ENCODE data around the gene MTHFD1L.

Gene MTHFD1L

DNA sequence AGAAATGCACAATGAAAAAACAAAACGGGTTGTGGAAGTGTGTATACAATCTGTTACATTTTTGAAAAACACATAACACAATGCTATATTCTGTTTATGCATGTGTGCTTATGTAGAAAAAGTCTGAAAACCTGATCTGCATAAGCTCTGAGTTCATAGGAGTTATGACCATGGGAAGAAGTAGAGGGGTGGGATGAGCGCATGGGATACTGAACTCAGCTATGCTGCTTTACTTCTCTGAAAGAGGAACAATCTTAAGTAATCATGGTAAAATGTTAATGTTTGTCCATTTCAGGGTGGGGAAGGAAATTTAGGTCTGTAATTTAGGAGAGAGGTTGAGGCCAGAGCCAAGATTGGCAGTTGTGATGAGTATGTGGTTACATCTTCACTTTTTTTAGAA is 126.8 kb downstream of the MTHFD1L start:
- DNase-seq = no peak

DNA sequence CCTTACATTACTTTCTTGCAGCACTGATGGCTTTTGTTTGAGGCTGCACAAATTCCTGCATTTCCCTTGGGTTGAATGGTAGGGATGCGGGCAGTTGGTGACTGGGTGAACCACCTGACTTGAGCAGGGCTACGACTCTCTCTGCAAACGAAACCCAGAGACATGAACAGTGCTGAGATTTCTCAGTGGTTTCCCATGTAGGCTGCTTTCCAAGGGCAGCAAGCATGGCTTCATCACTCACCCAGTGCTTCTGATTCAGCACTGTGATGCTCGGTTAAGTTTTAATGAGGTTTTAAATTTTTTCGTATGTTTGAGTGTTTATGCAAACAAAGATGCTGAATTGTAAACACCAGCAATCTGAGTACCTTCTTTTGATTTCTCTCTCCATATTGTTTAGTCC is 127.2 kb downstream of the MTHFD1L start:
- DNase-seq = no peak

DNA sequence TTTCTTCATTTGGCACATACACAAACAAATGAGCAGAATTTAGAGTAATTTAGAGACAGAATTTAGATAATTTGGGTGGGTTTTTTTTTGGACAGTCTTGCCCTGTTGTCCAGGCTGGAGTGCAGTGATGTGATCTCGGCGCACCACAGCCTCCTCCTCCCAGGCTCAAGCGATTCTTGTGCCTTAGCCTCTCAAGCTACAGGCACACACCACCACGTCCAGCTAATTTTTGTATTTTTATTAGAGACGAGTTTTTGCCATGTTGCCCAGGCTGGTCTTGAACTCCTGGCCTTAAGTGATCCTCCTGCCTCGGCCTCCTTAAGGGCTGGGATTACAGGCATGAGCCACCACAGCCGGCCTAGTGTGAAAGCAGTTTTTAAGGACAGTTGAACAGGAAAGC is 127.8 kb downstream of the MTHFD1L start:
- no peak for DNase-seq

DNA sequence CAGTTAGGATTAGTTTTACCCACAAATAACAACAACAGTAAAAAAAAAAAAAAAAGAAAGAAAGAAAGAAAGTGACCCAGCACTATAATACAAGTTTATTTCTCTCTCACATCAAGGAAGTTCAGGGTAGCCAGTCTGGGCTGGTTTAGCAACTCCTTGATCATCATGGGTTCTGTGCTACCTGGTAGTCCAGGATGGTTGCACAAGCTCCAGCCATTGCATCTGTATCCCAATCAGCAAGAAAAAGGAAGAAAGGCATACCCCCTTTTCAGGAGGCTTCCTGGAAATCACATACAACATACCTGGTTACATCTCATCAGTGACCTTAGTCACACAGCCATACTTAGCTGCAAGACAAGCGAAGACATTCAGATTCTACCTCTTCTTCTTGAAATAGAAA is 128.5 kb downstream of the MTHFD1L start:
- no peak for DNase-seq

DNA sequence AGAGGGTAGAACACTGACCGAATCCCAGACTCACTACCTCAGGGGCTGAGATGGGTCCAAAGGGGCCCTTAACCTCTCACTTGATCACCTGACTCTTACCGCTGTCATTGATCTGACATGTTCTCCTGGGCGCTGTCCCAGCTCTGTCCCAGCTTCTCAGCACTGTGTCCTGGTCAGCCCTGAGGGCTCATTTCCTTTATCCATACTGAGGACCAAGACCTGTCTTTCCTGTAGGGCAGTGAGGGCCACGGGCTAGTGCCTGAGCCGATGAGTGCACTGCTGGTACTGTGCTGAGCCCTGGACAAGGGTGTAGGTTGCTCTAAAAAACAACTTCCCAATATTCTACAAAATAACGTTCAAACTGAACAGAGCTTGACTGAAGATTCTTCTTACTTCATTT is 131.5 kb downstream of the MTHFD1L start:
- no peak for DNase-seq

DNA sequence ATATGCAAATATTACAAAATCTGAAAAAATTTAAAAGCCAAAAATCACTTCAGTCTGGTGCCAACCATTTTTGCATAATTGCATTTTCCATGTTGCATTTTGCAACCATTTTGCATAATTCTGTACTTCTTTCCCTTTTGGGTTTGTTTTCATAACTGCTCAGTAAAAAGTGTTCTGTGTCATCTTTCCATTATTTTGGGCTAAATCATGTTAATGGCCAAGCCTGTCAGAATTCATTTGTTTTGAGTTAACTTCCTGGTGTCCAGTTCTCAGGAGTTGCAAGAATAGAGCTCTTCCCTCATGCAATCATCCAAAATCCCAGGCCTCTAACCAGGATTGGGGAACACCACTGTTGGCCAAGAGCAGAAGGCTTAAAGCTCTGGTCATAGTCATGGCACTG is 133.6 kb downstream of the MTHFD1L start:
- no peak for DNase-seq

DNA sequence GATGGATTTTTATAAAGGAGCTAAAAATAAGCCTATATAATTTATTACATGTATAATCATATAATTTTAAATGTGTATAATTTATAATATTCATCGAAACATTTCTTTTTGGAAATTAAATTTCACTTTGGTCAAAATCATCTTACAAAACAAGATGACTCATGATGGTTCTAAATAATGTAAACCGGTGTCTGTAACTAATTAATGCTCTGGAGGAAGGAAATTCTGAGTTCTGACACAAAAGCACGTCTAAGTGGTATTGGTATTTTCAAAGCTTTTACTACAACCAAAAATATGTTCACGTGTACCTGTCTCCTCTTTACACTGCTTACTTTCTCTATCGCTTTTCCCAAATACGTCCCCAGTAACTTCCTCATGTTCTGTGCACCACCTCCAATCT is 134.1 kb downstream of the MTHFD1L start:
- DNase-seq = no peak

DNA sequence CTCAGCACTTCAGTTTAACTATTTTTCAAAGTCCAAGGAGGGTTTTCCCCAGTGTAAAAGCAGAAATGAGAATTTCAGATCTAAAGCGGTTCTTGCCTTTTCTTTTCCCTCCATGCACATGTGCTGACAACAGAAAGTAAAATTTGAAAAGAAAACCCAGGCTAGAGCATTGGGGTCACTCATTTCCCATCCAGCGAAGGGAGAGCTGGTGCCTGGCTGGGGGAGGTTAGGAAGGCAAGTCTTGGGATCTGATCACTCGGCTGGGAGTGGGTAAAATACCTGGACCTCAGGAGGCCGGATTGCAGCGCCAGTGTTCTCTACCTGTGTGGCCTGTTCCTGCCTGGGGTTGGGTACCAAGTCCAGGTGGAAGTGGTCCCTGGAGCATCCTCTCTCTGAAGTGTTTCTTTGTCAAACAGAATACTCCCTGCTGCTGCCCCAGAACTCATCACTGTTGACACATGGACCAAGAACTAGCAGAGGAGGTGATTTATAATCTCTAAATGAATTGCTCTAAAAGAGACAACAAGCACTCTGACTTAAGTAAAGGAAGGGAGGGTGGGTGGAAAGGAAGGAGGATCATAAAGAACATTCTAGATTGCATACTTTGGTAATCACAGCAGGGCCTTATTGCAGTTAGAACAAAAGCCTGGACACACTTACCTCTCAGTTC is 136.0 kb downstream of the MTHFD1L start:
- DNase-seq = no peak

DNA sequence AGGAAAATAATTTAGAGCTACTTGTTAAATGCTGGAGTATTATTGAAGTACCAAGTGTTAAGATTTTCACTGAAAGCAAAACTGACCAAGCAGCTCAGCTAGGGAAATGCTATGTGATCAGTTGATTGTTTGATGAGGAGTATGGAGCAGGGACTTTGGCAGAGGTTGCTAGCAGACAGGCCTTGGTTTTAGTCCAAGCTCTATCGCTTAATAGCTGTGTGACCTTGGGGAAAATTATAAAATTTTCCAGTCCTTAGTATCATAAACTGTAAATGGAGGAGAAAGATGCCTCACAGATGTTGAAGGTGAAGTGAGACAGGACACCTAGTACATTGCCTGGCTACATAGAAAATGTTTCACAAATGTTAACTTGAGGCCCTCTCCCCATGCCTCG is 136.6 kb downstream of the MTHFD1L start:
- no peak for DNase-seq

DNA sequence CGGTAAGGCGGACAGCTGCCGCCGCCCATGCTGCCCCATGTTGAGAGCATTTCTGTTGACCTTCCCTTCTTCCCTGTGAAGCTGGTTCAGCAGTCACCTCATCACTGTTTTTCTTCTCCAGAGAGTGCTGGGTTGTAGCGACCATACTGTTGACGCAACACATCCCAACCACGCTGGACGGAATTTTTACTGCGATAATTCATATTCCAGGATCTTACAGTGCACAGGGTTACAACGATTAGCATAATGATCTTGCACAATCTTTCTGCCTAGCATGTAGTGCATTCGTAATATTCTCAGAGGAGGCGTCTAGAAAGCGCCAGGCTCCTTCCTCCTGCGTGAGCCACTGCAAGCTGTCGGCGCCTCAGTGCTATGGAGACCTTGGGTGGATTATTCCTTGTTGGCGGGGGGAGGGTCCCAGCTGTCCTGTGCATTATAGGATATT is 137.0 kb downstream of the MTHFD1L start:
- no peak for DNase-seq

DNA sequence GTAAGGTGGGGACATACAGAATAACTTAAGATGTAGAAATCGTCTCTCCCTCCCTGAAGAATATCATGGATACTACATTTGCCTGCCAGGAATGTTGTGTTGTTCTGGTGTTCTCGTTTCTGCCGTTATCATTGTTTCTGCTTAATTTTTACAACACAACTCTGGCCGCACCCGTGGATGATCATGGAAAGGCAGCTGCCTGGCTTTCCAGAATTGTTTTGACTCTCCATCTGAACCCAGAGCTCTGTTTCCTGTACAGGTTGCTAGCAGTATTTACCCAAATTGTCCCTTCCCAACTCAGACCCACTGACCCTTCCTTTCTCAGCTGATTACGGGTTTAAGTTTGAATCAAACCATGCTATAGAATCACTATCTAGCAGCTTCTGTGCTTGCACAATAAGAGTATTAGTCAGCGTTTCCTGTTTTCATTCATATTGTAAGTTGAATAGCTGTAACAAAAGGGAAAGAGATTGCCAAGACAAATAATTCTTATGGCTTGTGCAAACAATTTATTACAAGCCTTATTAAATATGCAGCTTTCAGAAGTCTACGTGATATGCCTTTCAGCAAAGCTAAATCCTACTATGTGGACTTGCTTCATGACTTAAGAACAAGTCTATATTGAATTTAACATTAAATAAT is 139.0 kb downstream of the MTHFD1L start:
- DNase-seq = no peak

DNA sequence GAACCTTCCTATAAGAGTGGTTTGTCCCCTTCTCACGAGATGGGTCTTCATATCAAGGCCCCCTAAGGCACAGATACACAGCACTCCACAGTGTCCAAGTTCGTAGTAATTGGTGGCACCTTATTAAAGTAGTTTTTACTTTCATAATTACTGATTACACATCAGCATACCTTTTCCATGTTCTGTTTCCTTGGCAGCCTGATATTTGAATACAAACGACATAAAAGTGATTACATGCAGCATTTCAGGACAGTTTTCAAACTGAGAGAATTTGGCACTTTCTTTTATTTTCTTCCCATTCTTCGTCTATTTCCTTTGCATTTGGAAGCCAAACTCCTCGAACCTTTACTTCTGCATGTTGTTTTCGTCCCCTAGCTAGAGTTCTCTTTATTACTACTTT is 139.7 kb downstream of the MTHFD1L start:
- no peak for DNase-seq

DNA sequence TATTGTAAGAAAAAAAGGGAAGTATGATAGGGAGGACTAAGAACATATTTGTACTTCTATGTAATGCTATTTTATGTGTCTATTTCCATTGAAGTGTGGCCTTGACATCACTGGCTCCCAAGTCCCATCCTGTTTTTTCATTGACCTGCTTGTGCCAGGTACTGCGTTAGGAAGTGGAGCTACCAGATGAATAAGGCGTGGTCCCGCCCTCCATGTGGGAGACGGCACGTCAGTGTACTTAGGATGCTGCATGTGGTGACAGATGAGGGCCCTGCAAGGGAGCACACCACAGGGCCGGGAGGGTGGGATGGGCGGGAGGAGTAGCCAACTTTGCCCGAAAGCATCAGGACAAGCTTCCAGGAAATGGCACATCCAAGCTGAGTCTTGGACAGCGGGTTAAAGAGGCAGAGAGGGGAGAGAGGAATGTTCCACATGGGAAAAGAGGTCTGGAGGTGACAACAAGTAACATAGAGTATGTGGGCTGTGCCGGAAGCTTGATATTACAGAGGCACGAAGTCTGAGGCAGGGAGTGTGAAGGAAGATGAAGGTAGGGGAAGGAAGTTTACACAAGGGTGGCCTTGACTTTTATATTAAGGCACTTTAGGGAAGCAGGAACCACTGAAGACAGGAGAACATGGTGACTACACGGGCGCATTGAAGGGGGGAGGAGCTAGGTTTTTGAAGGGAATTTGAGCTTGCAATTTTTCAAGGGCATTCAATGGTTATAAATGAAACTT is 140.6 kb downstream of the MTHFD1L start:
- DNase-seq = no peak

DNA sequence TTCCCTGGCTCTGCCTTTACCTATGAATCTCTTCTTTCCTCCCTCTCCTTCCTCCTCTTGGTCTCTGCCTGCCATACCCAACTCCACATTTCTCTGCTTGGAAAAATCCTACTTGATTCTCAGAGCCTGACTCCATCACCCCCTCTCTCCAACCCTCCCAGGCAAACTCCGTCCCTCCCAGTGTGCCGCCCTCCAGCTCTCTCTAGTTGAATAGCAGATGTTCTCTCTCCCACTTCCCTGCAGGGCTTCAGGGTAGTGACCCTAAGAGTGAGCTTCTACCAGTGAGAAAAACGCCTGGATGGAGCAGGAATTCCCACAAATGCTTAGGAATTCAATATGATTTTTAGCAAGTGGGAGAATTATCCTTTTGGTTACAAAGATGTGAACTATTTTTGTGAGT is 141.6 kb downstream of the MTHFD1L start:
- no peak for DNase-seq

DNA sequence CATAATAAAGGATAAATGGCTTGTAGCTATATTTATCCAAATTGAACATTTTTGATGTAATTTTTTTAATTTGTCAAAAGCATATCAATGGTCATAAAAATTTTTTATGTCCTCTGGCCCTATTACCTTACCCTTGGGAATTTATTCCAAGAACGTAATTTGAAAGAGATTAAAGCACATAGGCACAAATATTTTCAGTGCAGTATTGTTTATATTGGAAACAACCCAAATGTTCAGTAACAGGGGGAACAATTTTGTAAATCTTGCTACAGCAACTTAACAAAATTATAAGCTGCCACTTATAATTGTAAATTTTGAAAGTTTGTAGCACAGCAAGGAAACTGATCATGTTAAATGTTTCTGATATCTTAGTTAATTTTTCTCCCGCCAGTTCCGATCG is 142.4 kb downstream of the MTHFD1L start:
- DNase-seq = no peak

DNA sequence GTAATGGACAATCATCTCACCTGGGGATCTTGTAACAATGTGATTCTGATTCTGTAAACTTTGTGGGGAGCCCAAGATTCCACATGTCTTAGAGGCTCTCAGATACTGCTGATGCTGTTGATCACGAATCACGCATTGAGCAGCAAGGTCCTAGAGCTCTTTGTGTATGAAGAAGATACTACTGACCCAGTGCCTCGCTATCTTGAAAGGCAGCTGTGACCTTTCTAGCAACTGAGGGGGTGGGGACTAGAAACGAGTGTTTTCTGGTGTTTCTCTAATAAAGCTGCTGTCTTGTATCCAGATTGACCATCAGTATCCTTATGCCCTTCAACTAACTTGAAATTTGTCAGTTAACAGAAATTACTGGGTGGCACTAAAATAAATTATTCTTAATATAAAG is 142.9 kb downstream of the MTHFD1L start:
- no peak for DNase-seq

DNA sequence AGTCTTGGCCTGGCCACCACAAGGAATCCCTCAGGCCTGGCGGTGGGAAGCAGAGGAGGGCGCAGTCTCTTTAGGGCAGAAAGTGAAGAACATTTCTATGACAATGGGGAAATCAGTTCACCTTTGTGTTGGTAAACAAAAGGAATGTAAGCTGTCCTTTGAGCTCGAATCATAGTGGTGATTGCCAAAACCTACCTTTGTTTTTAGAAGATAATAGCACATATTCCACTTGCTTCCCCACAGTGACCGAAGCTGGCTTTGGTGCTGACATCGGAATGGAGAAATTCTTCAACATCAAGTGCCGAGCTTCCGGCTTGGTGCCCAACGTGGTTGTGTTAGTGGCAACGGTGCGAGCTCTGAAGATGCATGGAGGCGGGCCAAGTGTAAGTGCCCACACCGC is 144.1 kb downstream of the MTHFD1L start:
- DNase-seq = peak in 1 of 14 donors; percentile 15

DNA sequence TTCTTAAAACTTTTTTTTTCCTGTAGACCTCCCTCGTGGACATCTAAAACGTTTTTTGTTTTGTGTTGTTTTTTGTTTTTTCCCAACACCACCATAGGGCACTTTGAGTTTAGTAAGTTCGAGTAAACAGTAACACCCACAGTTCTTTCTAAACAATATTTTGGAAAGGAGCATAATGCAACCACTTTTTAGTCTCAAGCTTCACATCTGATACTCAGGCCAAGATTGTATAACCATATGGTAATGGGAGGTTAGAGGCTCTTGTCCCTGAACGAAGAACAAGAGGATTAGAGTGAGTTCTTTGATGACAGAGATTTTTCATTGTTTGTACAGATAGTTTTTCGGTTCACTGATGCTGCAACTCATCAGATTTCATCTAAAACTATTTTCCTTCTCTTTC is 144.6 kb downstream of the MTHFD1L start:
- DNase-seq = no peak

DNA sequence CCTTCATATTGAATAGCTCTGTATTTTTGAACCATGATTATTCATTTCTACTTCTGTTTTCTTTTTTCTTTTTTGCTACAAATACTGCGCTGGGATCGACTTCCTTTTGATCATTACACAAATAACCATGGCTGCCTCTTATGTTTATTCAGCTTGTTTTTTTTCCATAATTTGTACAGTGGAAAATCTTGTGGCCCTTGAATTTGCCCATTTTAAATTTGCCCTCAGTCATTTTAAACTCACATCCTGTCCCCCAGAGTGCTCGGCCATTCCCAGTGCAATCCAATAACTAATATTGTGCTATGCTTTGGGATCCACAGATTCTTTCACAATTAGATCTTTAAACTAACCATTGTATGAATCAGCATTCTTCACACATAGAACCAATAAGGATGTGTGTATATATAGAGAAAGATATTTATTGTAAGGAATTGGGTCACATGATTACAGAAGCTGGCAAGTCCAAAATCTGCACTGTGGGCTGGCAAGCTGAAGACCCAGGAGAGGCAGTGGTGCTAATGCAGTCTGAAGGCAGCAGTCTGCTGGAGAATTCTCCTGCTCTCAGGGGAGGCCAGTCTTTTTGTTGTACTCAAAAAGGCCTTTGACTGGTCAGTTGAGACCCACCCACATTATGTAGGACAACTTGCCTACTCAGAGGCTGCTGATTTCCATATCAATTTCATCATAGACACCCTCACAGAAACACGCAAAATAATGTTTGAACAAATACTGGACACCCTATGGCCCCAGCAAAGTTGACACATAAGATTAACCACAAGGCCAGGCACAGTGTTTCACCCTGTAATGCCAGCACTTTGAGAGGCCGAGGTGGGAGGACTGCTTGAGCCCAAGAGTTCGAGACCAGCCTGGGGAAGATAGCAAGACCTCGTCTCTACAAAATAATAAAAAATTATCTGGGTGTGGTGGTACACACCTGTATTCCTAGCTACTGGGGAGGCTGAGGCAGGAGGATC is 147.1 kb downstream of the MTHFD1L start:
- no peak for DNase-seq

DNA sequence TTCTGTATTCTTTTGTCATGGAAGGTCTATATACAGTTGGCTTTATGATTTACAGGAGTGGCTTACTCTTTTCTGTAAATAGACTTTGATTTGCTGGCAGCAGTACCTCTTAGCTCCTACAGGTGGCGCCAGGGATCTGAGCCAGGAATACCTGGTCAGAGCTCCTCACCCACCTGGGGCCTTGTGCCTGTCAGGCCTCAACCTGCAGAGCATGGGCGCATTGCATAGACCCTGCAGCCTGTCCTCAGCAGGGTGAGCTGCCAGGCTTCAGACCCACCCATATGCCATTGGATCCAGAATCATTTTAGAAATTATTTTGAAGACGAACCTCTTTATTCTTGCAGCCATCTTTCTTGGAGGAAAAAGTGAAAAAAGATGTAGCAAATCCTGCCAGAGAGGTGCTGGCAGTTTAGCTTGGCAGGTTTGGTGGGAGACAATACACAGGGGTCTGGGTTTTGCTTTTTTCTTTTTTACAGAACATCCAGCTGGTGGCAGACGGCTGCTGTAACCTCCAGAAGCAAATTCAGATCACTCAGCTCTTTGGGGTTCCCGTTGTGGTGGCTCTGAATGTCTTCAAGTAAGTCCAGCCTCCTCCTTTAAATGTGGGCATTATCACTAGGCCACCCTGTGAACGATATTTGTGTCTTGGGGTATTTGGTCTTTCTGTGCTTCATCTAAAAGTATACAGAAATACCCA is 149.1 kb downstream of the MTHFD1L start:
- peak in 8 of 14 donors; percentile 3 to 70 (median 14) for DNase-seq

DNA sequence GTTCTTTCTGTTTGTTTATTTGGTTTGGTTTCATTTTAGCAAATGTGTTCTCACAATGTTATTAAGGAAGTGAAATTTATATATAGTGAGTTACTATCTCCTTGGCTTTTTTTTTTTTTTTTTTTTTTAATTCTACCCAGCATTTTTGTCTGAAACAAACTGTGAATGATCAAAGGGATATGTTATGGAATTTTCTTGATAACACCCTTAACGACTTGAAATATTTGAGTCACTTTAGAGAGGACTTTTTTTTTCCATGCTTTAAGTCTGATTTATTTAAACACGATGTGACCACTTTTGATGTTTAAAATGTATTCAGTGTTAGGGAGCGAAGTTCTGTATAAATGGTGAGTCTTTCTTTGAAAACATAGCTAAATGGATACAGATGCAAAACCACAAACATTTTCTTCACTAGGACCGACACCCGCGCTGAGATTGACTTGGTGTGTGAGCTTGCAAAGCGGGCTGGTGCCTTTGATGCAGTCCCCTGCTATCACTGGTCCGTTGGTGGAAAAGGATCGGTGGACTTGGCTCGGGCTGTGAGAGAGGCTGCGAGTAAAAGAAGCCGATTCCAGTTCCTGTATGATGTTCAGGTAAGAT is 149.7 kb downstream of the MTHFD1L start:
- no peak for DNase-seq

DNA sequence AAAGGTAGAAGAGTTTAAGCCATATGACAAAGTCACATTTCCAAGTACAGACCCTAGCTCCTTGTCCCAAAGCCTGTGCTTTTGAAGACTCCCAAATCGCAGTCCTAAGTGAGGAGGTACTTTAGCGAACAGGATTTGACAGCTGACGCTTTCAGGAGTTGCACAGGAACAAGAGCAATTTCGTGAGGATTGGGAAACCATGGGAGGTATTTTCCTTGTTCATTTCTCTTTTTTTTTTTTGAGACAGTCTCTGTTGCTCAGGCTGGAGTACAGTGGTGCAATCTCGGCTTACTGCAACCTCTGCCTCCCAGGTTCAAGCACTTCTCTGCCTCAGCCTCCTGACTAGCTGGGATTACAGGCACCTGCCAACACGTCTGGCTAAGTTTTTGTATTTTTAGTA is 150.6 kb downstream of the MTHFD1L start:
- DNase-seq = no peak
